ENCODE data around the gene FNDC10. TPM values are rescaled to one million over a fixed set of nuclear protein-coding genes. Genes with fewer than 3 reads are reported as not detected.

The FNDC10 gene
- total RNA-seq, 1 donor = 5.9 TPM

- no peak for DNase-seq (ENCODE audit: low read depth)
- no peak for TF ChIP-seq CTCF (IDR thresholded peaks at IDR 0.05; ENCODE audit: insufficient read depth, low read length)
- no peak overlapping the region for H3K4me3 ChIP-seq (ENCODE audit: low read depth, low read length)
Measured at GRCh38 chr1:1565340-1565739, 34.6 kb downstream of the FNDC10 start.

GRCh38 chr1:1564268-1564667 lies 35.7 kb downstream of the FNDC10 start:
- TF ChIP-seq CTCF (IDR thresholded peaks at IDR 0.05; ENCODE audit: insufficient read depth, low read length) = no peak
- H3K4me3 ChIP-seq (ENCODE audit: low read depth, low read length) = no peak overlapping the region
- DNase-seq (ENCODE audit: low read depth) = no peak

- no peak overlapping the region for H3K4me3 ChIP-seq (ENCODE audit: low read depth, low read length)
- no peak for DNase-seq (ENCODE audit: low read depth)
- TF ChIP-seq CTCF (IDR thresholded peaks at IDR 0.05; ENCODE audit: insufficient read depth, low read length) = no peak
Measured at GRCh38 chr1:1563688-1564087, 36.2 kb downstream of the FNDC10 start.

- no peak for DNase-seq (ENCODE audit: low read depth)
- H3K4me3 ChIP-seq (ENCODE audit: low read depth, low read length) = no peak overlapping the region
- no peak for TF ChIP-seq CTCF (IDR thresholded peaks at IDR 0.05; ENCODE audit: insufficient read depth, low read length)
Measured at GRCh38 chr1:1562556-1563195, 37.3 kb downstream of the FNDC10 start.

GRCh38 chr1:1561801-1562470 lies 38.0 kb downstream of the FNDC10 start:
- no peak for TF ChIP-seq CTCF (IDR thresholded peaks at IDR 0.05; ENCODE audit: insufficient read depth, low read length)
- no peak overlapping the region for H3K4me3 ChIP-seq (ENCODE audit: low read depth, low read length)
- no peak for DNase-seq (ENCODE audit: low read depth)

GRCh38 chr1:1560178-1560577 lies 39.8 kb downstream of the FNDC10 start:
- no peak for DNase-seq (ENCODE audit: low read depth)
- TF ChIP-seq CTCF (IDR thresholded peaks at IDR 0.05; ENCODE audit: insufficient read depth, low read length) = no peak
- H3K4me3 ChIP-seq (ENCODE audit: low read depth, low read length) = no peak overlapping the region
